GM12878 (cell line): ENCODE data around the gene IL19. TPM values are rescaled to one million over a fixed set of nuclear protein-coding genes. Genes with fewer than 3 reads are reported as not detected.

Experiments
- BCL11A ChIP-seq: IDR thresholded peaks from 2 replicates; pipeline ENCODE4 v1.6.1; 2011; ENCODE audit warnings: low read depth, low read length
- BHLHE40 ChIP-seq, 2 experiments: fragments of 450-650 bp in 1 of 2; IDR thresholded peaks; 2 replicates each; pipeline ENCODE4 v1.6.1; 2011 to 2017; ENCODE audit warnings: low read depth in 2 of 2, borderline replicate concordance in 1 of 2, improper control_type of control experiment in 1 of 2, low read length in 1 of 2, mild to moderate bottlenecking in 1 of 2
- CREB1 ChIP-seq: IDR thresholded peaks from 2 replicates; pipeline ENCODE4 v1.6.1; 2012; ENCODE audit warnings: low read depth, mild to moderate bottlenecking, inconsistent platforms
- ESRRA ChIP-seq: IDR thresholded peaks from 2 replicates; pipeline ENCODE4 v1.6.1; 2012; ENCODE audit warnings: mild to moderate bottlenecking, low read length, improper control_type of control experiment
- EZH2 ChIP-seq: IDR thresholded peaks from 2 replicates; pipeline ENCODE4 v1.6.1; 2012; ENCODE audit warnings: low read depth, mild to moderate bottlenecking, control low read depth, inconsistent platforms, low read length, borderline replicate concordance; ENCODE audit not compliant: control insufficient read depth
- FOXK2 ChIP-seq: fragments of 450-650 bp; IDR thresholded peaks from 2 replicates; pipeline ENCODE4 v1.6.1; 2017; ENCODE audit warnings: mild to moderate bottlenecking, moderate library complexity
- FOXM1 ChIP-seq: IDR thresholded peaks from 2 replicates; pipeline ENCODE4 v1.6.1; 2012; ENCODE audit warnings: low read depth, mild to moderate bottlenecking, inconsistent platforms, low read length, moderate library complexity
- GABPA ChIP-seq: IDR thresholded peaks from 2 replicates; pipeline ENCODE4 v1.6.1; 2014; ENCODE audit warnings: antibody characterized with exemption, low read depth, mild to moderate bottlenecking, inconsistent platforms
- IKZF2 ChIP-seq, 2 experiments: fragments of 450-650 bp; IDR thresholded peaks; 2 replicates each; pipeline ENCODE4 v1.6.1; 2017; ENCODE audit warnings: mild to moderate bottlenecking in 2 of 2, moderate library complexity in 2 of 2
- JUND ChIP-seq: IDR thresholded peaks from 2 replicates; pipeline ENCODE4 v1.6.1; 2012; ENCODE audit warnings: low read depth, mild to moderate bottlenecking, low read length, improper control_type of control experiment, moderate library complexity
- MTA2 ChIP-seq: fragments of 450-650 bp; IDR thresholded peaks from 2 replicates; pipeline ENCODE4 v1.6.1; 2016; ENCODE audit warnings: low read depth, mild to moderate bottlenecking, moderate library complexity
- MTA3 ChIP-seq: IDR thresholded peaks from 2 replicates; pipeline ENCODE4 v1.6.1; 2012; ENCODE audit warnings: low read length, inconsistent platforms, borderline replicate concordance
- NFYA ChIP-seq: IDR thresholded peaks from 2 replicates; pipeline ENCODE4 v1.6.1; 2011; ENCODE audit warnings: low read depth, mild to moderate bottlenecking, low read length, improper control_type of control experiment, borderline replicate concordance
- PAX5 ChIP-seq: IDR thresholded peaks from 2 replicates; pipeline ENCODE4 v1.6.1; 2011; ENCODE audit warnings: low read depth, low read length, borderline replicate concordance
- PAX8 ChIP-seq: fragments of 450-650 bp; IDR thresholded peaks from 2 replicates; pipeline ENCODE4 v1.6.1; 2017; ENCODE audit warnings: mild to moderate bottlenecking, moderate library complexity
- RFX5 ChIP-seq: IDR thresholded peaks from 2 replicates; pipeline ENCODE4 v1.6.1; 2011; ENCODE audit warnings: low read depth, low read length, improper control_type of control experiment
- RUNX3 ChIP-seq: IDR thresholded peaks from 2 replicates; pipeline ENCODE4 v1.6.1; 2012; ENCODE audit warnings: low read length, inconsistent platforms
- TCF12 ChIP-seq: IDR thresholded peaks from 2 replicates; pipeline ENCODE4 v1.6.1; 2011; ENCODE audit warnings: low read depth, mild to moderate bottlenecking, low read length
- ZNF207 ChIP-seq: fragments of 450-650 bp; IDR thresholded peaks from 2 replicates; pipeline ENCODE4 v1.6.1; 2014; ENCODE audit warnings: antibody characterized with exemption, mild to moderate bottlenecking, borderline replicate concordance
- polyA plus RNA-seq, 11 experiments: library from polyadenylated mRNA; depleted of rRNA in 4 of 11; unstranded in 6 of 11; stranded (reverse) in 5 of 11; fragments of >200 nt; fragmentation: Nextera tagmentation in 4 of 11; fragmentation: Illumina TruSeq in 1 of 11; extraction: Ambion mirVana in 4 of 11; extraction: Trizol in 1 of 11; gene quantifications; 1 replicate in 1 of 11; 2 replicates in 10 of 11; pipeline versions ENCODE4 v1.2.1 to v1.2.3, GENCODE V29; 2011 to 2016; ENCODE audit warnings: inconsistent platforms in 2 of 11, missing spikeins in 2 of 11, low read depth in 1 of 11
- total RNA-seq, 4 experiments: library from RNA; depleted of rRNA in 3 of 4; stranded (reverse); fragments of >200 nt in 3 of 4; fragmentation: Illumina TruSeq in 1 of 4; extraction: Trizol in 1 of 4; gene quantifications; 2 replicates each; pipeline versions ENCODE4 v1.2.1 to v1.2.3, GENCODE V29; 2013 to 2021
- TF ChIP-seq, protein P1 (sequence below): fragments of 450-650 bp; formaldehyde crosslinking; IDR thresholded peaks from 2 replicates; pipeline ENCODE4 v1.4.0; 2020; ENCODE audit warnings: mild to moderate bottlenecking, moderate library complexity
- TF ChIP-seq, protein P2 (sequence below): IDR thresholded peaks from 2 replicates; pipeline ENCODE4 v1.6.1; 2012; ENCODE audit warnings: low read depth, low read length, improper control_type of control experiment
- TF ChIP-seq, protein P3 (sequence below): fragments of 450-650 bp; IDR thresholded peaks from 2 replicates; pipeline ENCODE4 v1.6.1; 2017; ENCODE audit warnings: low read depth, mild to moderate bottlenecking, moderate library complexity
- TF ChIP-seq, protein P4 (sequence below): IDR thresholded peaks from 2 replicates; pipeline ENCODE4 v1.6.1; 2012; ENCODE audit warnings: low read depth, low read length, improper control_type of control experiment
- TF ChIP-seq, protein P5 (sequence below): fragments of 150-350 bp; IDR thresholded peaks from 2 replicates; pipeline ENCODE4 v1.6.1; 2014; ENCODE audit warnings: mild to moderate bottlenecking, low read depth, low read length

IL19 gene
- total and polyA plus RNA-seq, 10 of the 15 experiments (the other 5 are each of a cell fraction or from before 2014, with no cell fraction given) = 0.10 to 0.73 (median 0.28) TPM; not detected in 6

DNA sequence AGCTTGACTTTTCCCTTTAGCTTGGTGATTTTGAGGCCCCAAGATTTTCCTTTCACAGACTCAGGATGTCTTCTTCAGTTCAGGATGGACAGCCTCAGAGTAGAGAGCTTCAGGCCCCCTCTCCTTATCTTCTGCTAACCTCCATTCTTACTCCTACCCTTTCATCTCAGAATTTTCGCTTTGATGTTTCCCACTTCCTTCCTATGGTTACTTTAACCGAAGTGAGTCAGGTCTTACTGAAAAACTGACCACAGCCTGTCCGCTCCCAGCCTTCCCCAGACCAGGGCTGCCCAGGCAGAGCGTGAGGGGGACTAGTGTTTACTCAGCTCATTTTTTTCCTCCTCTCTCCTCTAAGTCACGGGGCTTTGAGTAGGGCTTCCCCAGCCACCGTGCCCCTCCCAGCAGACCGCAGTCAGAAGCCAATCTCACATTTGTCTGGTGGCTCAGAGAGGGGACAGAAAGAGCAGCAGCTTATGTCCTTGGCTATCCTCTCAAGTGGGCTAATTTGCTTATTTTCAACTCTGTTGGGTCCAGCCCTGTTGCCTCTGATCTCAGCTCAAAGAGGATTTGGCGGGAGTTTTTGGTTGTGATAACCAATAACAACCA is 4.2 kb upstream of the IL19 start (continued):
- TF ChIP-seq, protein P1, sequence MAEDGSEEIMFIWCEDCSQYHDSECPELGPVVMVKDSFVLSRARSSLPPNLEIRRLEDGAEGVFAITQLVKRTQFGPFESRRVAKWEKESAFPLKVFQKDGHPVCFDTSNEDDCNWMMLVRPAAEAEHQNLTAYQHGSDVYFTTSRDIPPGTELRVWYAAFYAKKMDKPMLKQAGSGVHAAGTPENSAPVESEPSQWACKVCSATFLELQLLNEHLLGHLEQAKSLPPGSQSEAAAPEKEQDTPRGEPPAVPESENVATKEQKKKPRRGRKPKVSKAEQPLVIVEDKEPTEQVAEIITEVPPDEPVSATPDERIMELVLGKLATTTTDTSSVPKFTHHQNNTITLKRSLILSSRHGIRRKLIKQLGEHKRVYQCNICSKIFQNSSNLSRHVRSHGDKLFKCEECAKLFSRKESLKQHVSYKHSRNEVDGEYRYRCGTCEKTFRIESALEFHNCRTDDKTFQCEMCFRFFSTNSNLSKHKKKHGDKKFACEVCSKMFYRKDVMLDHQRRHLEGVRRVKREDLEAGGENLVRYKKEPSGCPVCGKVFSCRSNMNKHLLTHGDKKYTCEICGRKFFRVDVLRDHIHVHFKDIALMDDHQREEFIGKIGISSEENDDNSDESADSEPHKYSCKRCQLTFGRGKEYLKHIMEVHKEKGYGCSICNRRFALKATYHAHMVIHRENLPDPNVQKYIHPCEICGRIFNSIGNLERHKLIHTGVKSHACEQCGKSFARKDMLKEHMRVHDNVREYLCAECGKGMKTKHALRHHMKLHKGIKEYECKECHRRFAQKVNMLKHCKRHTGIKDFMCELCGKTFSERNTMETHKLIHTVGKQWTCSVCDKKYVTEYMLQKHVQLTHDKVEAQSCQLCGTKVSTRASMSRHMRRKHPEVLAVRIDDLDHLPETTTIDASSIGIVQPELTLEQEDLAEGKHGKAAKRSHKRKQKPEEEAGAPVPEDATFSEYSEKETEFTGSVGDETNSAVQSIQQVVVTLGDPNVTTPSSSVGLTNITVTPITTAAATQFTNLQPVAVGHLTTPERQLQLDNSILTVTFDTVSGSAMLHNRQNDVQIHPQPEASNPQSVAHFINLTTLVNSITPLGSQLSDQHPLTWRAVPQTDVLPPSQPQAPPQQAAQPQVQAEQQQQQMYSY = no peak
- TF ChIP-seq, protein P2, sequence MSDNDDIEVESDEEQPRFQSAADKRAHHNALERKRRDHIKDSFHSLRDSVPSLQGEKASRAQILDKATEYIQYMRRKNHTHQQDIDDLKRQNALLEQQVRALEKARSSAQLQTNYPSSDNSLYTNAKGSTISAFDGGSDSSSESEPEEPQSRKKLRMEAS = no peak
- TF ChIP-seq ZNF207 (no peak), EZH2 (no peak), FOXK2 (no peak), JUND (no peak), FOXM1 (peak; percentile 70; the same call in 1 of the 2 replicates), MTA3 (peak; percentile 93; the same call in 1 of the 2 replicates), TCF12 (no peak), GABPA (no peak), CREB1 (peak; percentile 62), RUNX3 (peak; percentile 100), MTA2 (peak; percentile 78; the same call in 1 of the 2 replicates), PAX8 (no peak), BHLHE40 (IDR thresholded peaks at IDR 0.05; ENCODE audit: borderline replicate concordance in 1 of 2, low read depth in 2 of 2, low read length in 1 of 2) (peak; percentile 93 to 94), NFYA (no peak), ESRRA (no peak), RFX5 (no peak), PAX5 (peak; percentile 70; the same call in 1 of the 2 replicates), BCL11A (peak; percentile 78), IKZF2 (IDR thresholded peaks at IDR 0.05) (peak; percentile 96 to 97)
- TF ChIP-seq, protein P3, sequence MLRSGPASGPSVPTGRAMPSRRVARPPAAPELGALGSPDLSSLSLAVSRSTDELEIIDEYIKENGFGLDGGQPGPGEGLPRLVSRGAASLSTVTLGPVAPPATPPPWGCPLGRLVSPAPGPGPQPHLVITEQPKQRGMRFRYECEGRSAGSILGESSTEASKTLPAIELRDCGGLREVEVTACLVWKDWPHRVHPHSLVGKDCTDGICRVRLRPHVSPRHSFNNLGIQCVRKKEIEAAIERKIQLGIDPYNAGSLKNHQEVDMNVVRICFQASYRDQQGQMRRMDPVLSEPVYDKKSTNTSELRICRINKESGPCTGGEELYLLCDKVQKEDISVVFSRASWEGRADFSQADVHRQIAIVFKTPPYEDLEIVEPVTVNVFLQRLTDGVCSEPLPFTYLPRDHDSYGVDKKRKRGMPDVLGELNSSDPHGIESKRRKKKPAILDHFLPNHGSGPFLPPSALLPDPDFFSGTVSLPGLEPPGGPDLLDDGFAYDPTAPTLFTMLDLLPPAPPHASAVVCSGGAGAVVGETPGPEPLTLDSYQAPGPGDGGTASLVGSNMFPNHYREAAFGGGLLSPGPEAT = peak; percentile 89
- TF ChIP-seq, protein P4, sequence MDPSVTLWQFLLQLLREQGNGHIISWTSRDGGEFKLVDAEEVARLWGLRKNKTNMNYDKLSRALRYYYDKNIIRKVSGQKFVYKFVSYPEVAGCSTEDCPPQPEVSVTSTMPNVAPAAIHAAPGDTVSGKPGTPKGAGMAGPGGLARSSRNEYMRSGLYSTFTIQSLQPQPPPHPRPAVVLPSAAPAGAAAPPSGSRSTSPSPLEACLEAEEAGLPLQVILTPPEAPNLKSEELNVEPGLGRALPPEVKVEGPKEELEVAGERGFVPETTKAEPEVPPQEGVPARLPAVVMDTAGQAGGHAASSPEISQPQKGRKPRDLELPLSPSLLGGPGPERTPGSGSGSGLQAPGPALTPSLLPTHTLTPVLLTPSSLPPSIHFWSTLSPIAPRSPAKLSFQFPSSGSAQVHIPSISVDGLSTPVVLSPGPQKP = no peak
- TF ChIP-seq, protein P5, sequence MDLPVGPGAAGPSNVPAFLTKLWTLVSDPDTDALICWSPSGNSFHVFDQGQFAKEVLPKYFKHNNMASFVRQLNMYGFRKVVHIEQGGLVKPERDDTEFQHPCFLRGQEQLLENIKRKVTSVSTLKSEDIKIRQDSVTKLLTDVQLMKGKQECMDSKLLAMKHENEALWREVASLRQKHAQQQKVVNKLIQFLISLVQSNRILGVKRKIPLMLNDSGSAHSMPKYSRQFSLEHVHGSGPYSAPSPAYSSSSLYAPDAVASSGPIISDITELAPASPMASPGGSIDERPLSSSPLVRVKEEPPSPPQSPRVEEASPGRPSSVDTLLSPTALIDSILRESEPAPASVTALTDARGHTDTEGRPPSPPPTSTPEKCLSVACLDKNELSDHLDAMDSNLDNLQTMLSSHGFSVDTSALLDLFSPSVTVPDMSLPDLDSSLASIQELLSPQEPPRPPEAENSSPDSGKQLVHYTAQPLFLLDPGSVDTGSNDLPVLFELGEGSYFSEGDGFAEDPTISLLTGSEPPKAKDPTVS = no peak
